GM23338 (cell line): ENCODE measurements around the gene TUBA4B.

Experiments used
- CREB1 ChIP-seq: fragments of 250-450 bp; sonication (Bioruptor Pico); IDR thresholded peaks from 2 replicates; pipeline ENCODE4 v1.5.0; 2020; ENCODE audit warnings: low read depth, mild to moderate bottlenecking, moderate library complexity
- CTCF ChIP-seq, 2 experiments: fragments of 200-600 bp in 1 of 2; sonication (generic) in 1 of 2; conservative IDR thresholded peaks; 2 replicates each; pipeline versions ENCODE4 v1.5.1 to v1.6.1; 2016 to 2017; ENCODE audit warnings: antibody characterized with exemption in 2 of 2, low read depth in 2 of 2, mild to moderate bottlenecking in 2 of 2, moderate library complexity in 1 of 2
- ETS1 ChIP-seq: IDR thresholded peaks from 2 replicates; pipeline ENCODE4 v1.6.1; 2016; ENCODE audit warnings: antibody characterized with exemption
- EZH2 ChIP-seq: fragments of 200-600 bp; sonication (generic); IDR thresholded peaks from one replicate; pipeline ENCODE4 v1.8.0; 2017; ENCODE audit warnings: antibody characterized with exemption, mild to moderate bottlenecking, low read depth; ENCODE audit not compliant: unreplicated experiment
- EZH2phosphoT487 ChIP-seq: fragments of 200-600 bp; sonication (generic); IDR thresholded peaks from one replicate; pipeline ENCODE4 v1.8.1; 2018; ENCODE audit warnings: antibody characterized with exemption; ENCODE audit not compliant: unreplicated experiment
- NANOG ChIP-seq: IDR thresholded peaks from 2 replicates; pipeline ENCODE4 v1.6.1; 2016; ENCODE audit warnings: antibody characterized with exemption, borderline replicate concordance
- POLR2AphosphoS5 ChIP-seq: IDR thresholded peaks from 2 replicates; pipeline ENCODE4 v1.6.1; 2016; ENCODE audit warnings: antibody characterized with exemption, low read depth

GRCh38 chr2:219254590-219255201 is 1.7 kb downstream of the TUBA4B start:
- no peak for TF ChIP-seq ETS1
- TF ChIP-seq CTCF (conservative IDR thresholded peaks at IDR 0.05; ENCODE audit: low read depth in 2 of 2): no peak
- TF ChIP-seq EZH2: peak; percentile 32
- no peak for TF ChIP-seq EZH2phosphoT487
- TF ChIP-seq NANOG: no peak
- no peak for TF ChIP-seq POLR2AphosphoS5
- TF ChIP-seq CREB1 (CRISPR knock-in tag): no peak
